Measurements from ENCODE around the gene TMEM128. TPM values are rescaled to one million over a fixed set of nuclear protein-coding genes. Genes with fewer than 3 reads are reported as not detected.
"Not testable (repeated sequence)": the region's sequence is repeated elsewhere in the genome, so short reads cannot be mapped to it uniquely, and the experiment has no call there.

Gene TMEM128
- total and polyA plus RNA-seq, 2 experiments from 2014 or later = 29.9 to 37.1 TPM

GRCh38 chr4:4254666-4255065 is 6.6 kb upstream of the TMEM128 start:
- TF ChIP-seq CTCF (IDR thresholded peaks at IDR 0.05; ENCODE audit: poor library complexity) = no peak
- no peak for TF ChIP-seq EZH2 (IDR thresholded peaks at IDR 0.05; ENCODE audit: borderline replicate concordance)
- no peaks in the 10 kb centered on the region for H3K36me3 ChIP-seq (replicated peaks; ENCODE audit: insufficient read depth, low read depth)
- WGBS (ENCODE audit: low lambda C conversion rate, missing lambda C conversion rate) = 90% methylated on average over 6 of the region's 6 CpGs
- no peak for DNase-seq (ENCODE audit: low spot score)
- no peak overlapping the region for H3K27ac ChIP-seq
- H2AFZ ChIP-seq = no peak overlapping the region
- H3K4me3 ChIP-seq = no peak overlapping the region
- H3K4me2 ChIP-seq = no peak overlapping the region
- H4K20me1 ChIP-seq (ENCODE audit: insufficient read depth, poor library complexity, severe bottlenecking) = no peaks in the 10 kb centered on the region
- H3K27me3 ChIP-seq = no peaks in the 10 kb centered on the region
- H3K79me2 ChIP-seq = no peaks in the 10 kb centered on the region
- no peaks in the 10 kb centered on the region for H3K9me3 ChIP-seq (ENCODE audit: low read depth)
- no peaks in the 10 kb centered on the region for H3K9me2 ChIP-seq (replicated peaks; ENCODE audit: insufficient read depth)
- H3K4me1 ChIP-seq (ENCODE audit: insufficient read depth) = peaks cover 7% of the 10 kb centered on the region

- peaks cover 3% of the 10 kb centered on the region for H3K4me1 ChIP-seq (ENCODE audit: insufficient read depth)
- 91% methylated on average over 11 of the region's 11 CpGs for WGBS (ENCODE audit: low lambda C conversion rate, missing lambda C conversion rate)
- no peaks in the 10 kb centered on the region for H4K20me1 ChIP-seq (ENCODE audit: insufficient read depth, poor library complexity, severe bottlenecking)
- H3K9me3 ChIP-seq (ENCODE audit: low read depth) = no peaks in the 10 kb centered on the region
- H2AFZ ChIP-seq = no peak overlapping the region
- H3K4me2 ChIP-seq = no peak overlapping the region
- H3K36me3 ChIP-seq (replicated peaks; ENCODE audit: insufficient read depth, low read depth) = no peaks in the 10 kb centered on the region
- H3K79me2 ChIP-seq = no peaks in the 10 kb centered on the region
- no peaks in the 10 kb centered on the region for H3K9me2 ChIP-seq (replicated peaks; ENCODE audit: insufficient read depth)
- H3K27ac ChIP-seq = no peak overlapping the region
- no peaks in the 10 kb centered on the region for H3K27me3 ChIP-seq
- no peak for DNase-seq (ENCODE audit: low spot score)
- TF ChIP-seq CTCF (IDR thresholded peaks at IDR 0.05; ENCODE audit: poor library complexity) (no peak), EZH2 (IDR thresholded peaks at IDR 0.05; ENCODE audit: borderline replicate concordance) (no peak), EZH2phosphoT487 (IDR thresholded peaks at IDR 0.05; ENCODE audit: low read depth, severe bottlenecking, unreplicated experiment) (no peak)
- H3K4me3 ChIP-seq = no peak overlapping the region
These were observed 6.2 kb upstream of the TMEM128 start for GRCh38 chr4:4254199-4254598.

GRCh38 chr4:4249866-4250265 is 1.8 kb upstream of the TMEM128 start:
- H3K4me2 ChIP-seq = no peak overlapping the region
- no peak for DNase-seq (ENCODE audit: low spot score)
- H3K4me3 ChIP-seq = no peak overlapping the region
- no peaks in the 10 kb centered on the region for H3K9me2 ChIP-seq (replicated peaks; ENCODE audit: insufficient read depth)
- H4K20me1 ChIP-seq (ENCODE audit: insufficient read depth, poor library complexity, severe bottlenecking) = no peaks in the 10 kb centered on the region
- no peaks in the 10 kb centered on the region for H3K9me3 ChIP-seq (ENCODE audit: low read depth)
- TF ChIP-seq EZH2phosphoT487 (IDR thresholded peaks at IDR 0.05; ENCODE audit: low read depth, severe bottlenecking, unreplicated experiment) = no peak
- no peak for TF ChIP-seq CTCF (IDR thresholded peaks at IDR 0.05; ENCODE audit: poor library complexity)
- no peak for TF ChIP-seq EZH2 (IDR thresholded peaks at IDR 0.05; ENCODE audit: borderline replicate concordance)
- peaks cover 19% of the 10 kb centered on the region for H3K79me2 ChIP-seq
- no peak overlapping the region for H2AFZ ChIP-seq
- no peaks in the 10 kb centered on the region for H3K27me3 ChIP-seq
- 88% methylated on average over 8 of the region's 8 CpGs for WGBS (ENCODE audit: low lambda C conversion rate, missing lambda C conversion rate)
- H3K36me3 ChIP-seq (replicated peaks; ENCODE audit: insufficient read depth, low read depth) = no peaks in the 10 kb centered on the region
- no peak overlapping the region for H3K27ac ChIP-seq
- H3K4me1 ChIP-seq (ENCODE audit: insufficient read depth) = peaks cover 13% of the 10 kb centered on the region

GRCh38 chr4:4249342-4249741 is 1.3 kb upstream of the TMEM128 start:
- peaks cover 13% of the 10 kb centered on the region for H3K4me1 ChIP-seq (ENCODE audit: insufficient read depth)
- H3K27ac ChIP-seq = peak overlapping the region; percentile 94
- not testable (repeated sequence) for H3K9me2 ChIP-seq (replicated peaks; ENCODE audit: insufficient read depth); H4K20me1 ChIP-seq (ENCODE audit: insufficient read depth, poor library complexity, severe bottlenecking); H2AFZ ChIP-seq; H3K4me3 ChIP-seq; DNase-seq (ENCODE audit: low spot score); H3K27me3 ChIP-seq; H3K36me3 ChIP-seq (replicated peaks; ENCODE audit: insufficient read depth, low read depth); H3K9me3 ChIP-seq (ENCODE audit: low read depth)
- H3K4me2 ChIP-seq = peak overlapping the region; percentile 89
- H3K79me2 ChIP-seq = peaks cover 19% of the 10 kb centered on the region
- 98% methylated on average over 15 of the region's 15 CpGs for WGBS (ENCODE audit: low lambda C conversion rate, missing lambda C conversion rate)
